ENCODE measurements around the gene PIN1. TPM values are rescaled to one million over a fixed set of nuclear protein-coding genes. Genes with fewer than 3 reads are reported as not detected.
"Not testable (repeated sequence)": the region's sequence is repeated elsewhere in the genome, so short reads cannot be mapped to it uniquely, and the experiment has no call there.

Gene PIN1
- total RNA-seq, 4 donors from 2014 or later: 22.9 to 82.5 (median 43.7) TPM

DNA sequence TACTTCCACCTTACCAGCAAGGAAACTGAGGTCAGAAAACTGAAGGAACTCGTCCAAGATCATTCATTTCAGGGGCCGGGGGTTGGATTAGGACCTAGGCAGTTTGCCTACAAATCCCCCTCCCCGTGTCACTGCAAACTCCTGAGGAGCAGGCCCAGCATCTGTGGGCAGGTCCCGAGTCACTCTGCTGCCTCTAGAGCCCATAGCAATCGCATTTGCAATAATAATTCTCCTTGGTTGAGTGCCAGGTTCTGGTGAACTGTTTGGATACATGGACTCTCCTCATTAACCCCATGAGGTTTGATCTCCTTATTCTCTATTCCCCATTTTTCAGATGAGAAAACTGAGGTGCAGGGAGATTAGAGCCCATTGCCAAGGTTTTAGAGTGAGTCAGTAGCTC, 903 bp downstream of the PIN1 start:
- in situ Hi-C loops (cut with MboI; ENCODE audit: low pct_ligation_motif_present in 1 of 4, low pct_unique_long_range_greater_than_20kb in 1 of 4, low sequenced_read_pairs in 3 of 4) (no loop called here), intact Hi-C loops (cut with DNase I; ENCODE audit: low total_unique reads) (no loop called here)
- Histone ChIP-seq H3K36me3 (peaks cover 0 to 7% (median under 1%) of the 10 kb centered on the region in 4 donors), H3K4me3 (peak overlapping the region; percentile 62 to 99 (median 90)), H3K27ac (peak overlapping the region in 1 of 4 donors; percentile 89), H3K9me3 (no peaks in the 10 kb centered on the region), H3K4me1 (peaks cover 8 to 13% (median 10%) of the 10 kb centered on the region in 4 donors), H3K27me3 (no peaks in the 10 kb centered on the region)
- TF ChIP-seq POLR2AphosphoS5 (IDR thresholded peaks at IDR 0.05): no peak
- no peak for TF ChIP-seq POLR2A (IDR thresholded peaks at IDR 0.05)
- 2% methylated on average over 5 of the region's 5 CpGs; no CpG with 5 or more reads in 1 of the 2 donors for WGBS, 2 donors (ENCODE audit: low coverage in 1 of 2)
- no peak for DNase-seq

DNA sequence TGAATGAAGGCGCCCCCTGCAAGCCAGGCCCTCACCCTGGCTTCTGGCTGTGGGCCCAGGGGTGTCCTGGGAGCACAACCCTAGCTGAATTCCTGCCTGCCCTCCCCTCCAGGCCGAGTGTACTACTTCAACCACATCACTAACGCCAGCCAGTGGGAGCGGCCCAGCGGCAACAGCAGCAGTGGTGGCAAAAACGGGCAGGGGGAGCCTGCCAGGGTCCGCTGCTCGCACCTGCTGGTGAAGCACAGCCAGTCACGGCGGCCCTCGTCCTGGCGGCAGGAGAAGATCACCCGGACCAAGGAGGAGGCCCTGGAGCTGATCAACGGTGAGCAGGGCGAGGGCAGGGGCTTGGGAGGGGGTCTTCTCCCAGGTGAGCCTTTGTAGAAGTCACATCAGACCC, 3.2 kb downstream of the PIN1 start:
- no peak for DNase-seq
- H3K9me3 ChIP-seq: no peaks in the 10 kb centered on the region
- no peak overlapping the region for H3K4me3 ChIP-seq
- TF ChIP-seq POLR2AphosphoS5 (IDR thresholded peaks at IDR 0.05) (no peak), EP300 (IDR thresholded peaks at IDR 0.05; ENCODE audit: low read depth) (no peak), POLR2A (IDR thresholded peaks at IDR 0.05) (no peak)
- TF ChIP-seq, protein P1, sequence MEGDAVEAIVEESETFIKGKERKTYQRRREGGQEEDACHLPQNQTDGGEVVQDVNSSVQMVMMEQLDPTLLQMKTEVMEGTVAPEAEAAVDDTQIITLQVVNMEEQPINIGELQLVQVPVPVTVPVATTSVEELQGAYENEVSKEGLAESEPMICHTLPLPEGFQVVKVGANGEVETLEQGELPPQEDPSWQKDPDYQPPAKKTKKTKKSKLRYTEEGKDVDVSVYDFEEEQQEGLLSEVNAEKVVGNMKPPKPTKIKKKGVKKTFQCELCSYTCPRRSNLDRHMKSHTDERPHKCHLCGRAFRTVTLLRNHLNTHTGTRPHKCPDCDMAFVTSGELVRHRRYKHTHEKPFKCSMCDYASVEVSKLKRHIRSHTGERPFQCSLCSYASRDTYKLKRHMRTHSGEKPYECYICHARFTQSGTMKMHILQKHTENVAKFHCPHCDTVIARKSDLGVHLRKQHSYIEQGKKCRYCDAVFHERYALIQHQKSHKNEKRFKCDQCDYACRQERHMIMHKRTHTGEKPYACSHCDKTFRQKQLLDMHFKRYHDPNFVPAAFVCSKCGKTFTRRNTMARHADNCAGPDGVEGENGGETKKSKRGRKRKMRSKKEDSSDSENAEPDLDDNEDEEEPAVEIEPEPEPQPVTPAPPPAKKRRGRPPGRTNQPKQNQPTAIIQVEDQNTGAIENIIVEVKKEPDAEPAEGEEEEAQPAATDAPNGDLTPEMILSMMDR (IDR thresholded peaks at IDR 0.05): no peak
- peaks cover 8 to 13% (median 10%) of the 10 kb centered on the region in 4 donors for H3K4me1 ChIP-seq
- H3K27ac ChIP-seq: no peak overlapping the region
- intact Hi-C loops (cut with DNase I; ENCODE audit: low total_unique reads): no loop called here
- no peaks in the 10 kb centered on the region for H3K27me3 ChIP-seq
- 97% methylated on average over 15 of the region's 15 CpGs; no CpG with 5 or more reads in 1 of the 2 donors for WGBS, 2 donors (ENCODE audit: low coverage in 1 of 2)
- in situ Hi-C loops (cut with MboI; ENCODE audit: low pct_ligation_motif_present in 1 of 4, low pct_unique_long_range_greater_than_20kb in 1 of 4, low sequenced_read_pairs in 3 of 4): no loop called here
- peaks cover 0 to 22% (median 10%) of the 10 kb centered on the region in 4 donors for H3K36me3 ChIP-seq

DNA sequence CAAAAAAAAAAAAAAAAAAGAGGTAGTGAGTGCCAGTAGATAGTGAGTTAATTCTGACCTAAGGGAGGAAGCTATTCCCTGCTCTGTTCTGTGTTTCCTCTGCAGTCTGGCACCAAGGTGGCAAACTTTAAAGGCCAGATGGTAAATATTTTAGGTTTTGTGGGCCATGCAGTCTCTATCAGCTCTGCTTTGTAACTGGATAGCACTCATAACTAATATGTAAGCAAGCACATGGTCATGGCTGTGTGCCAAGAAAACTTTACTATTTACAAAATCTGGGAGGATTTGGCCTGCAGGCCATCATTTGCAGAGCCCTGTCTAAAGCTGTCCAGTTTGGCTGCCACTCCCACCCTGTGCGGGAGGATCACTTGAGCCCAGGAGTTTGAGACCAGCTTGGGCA, 4.3 kb downstream of the PIN1 start:
- Histone ChIP-seq H3K36me3 (peaks cover 0 to 31% (median 13%) of the 10 kb centered on the region in 4 donors), H3K27ac (no peak overlapping the region), H3K27me3 (no peaks in the 10 kb centered on the region), H3K4me3 (no peak overlapping the region), H3K4me1 (peaks cover 8 to 13% (median 10%) of the 10 kb centered on the region in 4 donors), H3K9me3 (no peaks in the 10 kb centered on the region)
- intact Hi-C loops (cut with DNase I; ENCODE audit: low total_unique reads): no loop called here
- no peak for DNase-seq
- WGBS, 2 donors (ENCODE audit: low coverage in 1 of 2): 69% methylated on average over 1 of the region's 1 CpG; no CpG with 5 or more reads in 1 of the 2 donors
- in situ Hi-C loops (cut with MboI; ENCODE audit: low pct_ligation_motif_present in 1 of 4, low pct_unique_long_range_greater_than_20kb in 1 of 4, low sequenced_read_pairs in 3 of 4): no loop called here
- TF ChIP-seq EP300 (IDR thresholded peaks at IDR 0.05; ENCODE audit: low read depth): no peak
- TF ChIP-seq, protein P1 (IDR thresholded peaks at IDR 0.05): no peak
- TF ChIP-seq POLR2AphosphoS5 (IDR thresholded peaks at IDR 0.05): peak in 1 of 3 donors; percentile 14
- no peak for TF ChIP-seq POLR2A (IDR thresholded peaks at IDR 0.05)

DNA sequence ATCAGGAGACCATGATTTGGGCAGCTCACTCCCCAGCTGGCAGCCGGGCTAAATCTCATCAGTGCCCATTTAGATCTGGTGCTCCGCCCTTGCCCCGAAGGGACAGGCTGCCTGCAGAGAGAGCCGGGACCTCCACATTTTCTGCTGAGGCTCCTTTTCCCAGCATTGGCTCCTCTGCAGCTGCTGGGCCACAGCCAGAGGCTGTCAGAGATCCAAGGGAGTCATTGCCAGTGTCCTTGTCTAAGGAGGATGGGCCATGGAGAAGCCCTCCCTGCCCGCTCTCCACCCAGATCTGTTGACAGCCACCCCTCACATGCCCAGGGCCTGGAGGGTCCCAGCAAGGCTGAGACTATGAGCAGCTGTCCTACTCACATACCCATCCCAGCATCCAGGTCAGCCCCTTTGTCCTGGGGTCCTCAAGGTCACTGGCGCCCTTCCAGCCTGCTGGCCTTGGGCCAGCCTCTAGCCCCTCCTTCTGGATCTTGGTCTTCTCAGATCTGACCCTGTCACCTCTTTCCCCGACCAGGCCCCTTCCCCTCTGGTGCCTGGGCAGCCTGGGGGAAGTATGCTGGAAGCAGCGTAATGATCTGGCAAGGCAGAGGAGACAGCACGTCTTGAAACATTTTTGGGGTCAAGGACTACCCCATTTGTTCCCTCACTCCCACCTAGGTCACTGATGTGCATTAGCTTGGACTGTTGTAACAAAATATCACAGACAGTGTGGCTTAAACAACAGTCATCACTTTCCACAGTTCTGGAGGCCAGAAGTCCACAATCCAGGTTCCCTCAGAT, 7.9 kb downstream of the PIN1 start:
- Histone ChIP-seq H3K9me3 (no peaks in the 10 kb centered on the region), H3K36me3 (peaks cover 0 to 35% (median 13%) of the 10 kb centered on the region in 4 donors), H3K4me1 (peaks cover 0 to 8% (median 0%) of the 10 kb centered on the region in 4 donors), H3K27me3 (no peaks in the 10 kb centered on the region), H3K27ac (no peak overlapping the region), H3K4me3 (no peak overlapping the region)
- TF ChIP-seq POLR2AphosphoS5 (IDR thresholded peaks at IDR 0.05) (no peak), POLR2A (IDR thresholded peaks at IDR 0.05) (no peak), EP300 (IDR thresholded peaks at IDR 0.05; ENCODE audit: low read depth) (no peak)
- TF ChIP-seq, protein P1 (IDR thresholded peaks at IDR 0.05): no peak
- no peak for DNase-seq
- in situ Hi-C loops (cut with MboI; ENCODE audit: low pct_ligation_motif_present in 1 of 4, low pct_unique_long_range_greater_than_20kb in 1 of 4, low sequenced_read_pairs in 3 of 4) (no loop called here), intact Hi-C loops (cut with DNase I; ENCODE audit: low total_unique reads) (no loop called here)
- WGBS, 2 donors (ENCODE audit: low coverage in 1 of 2): 87% methylated on average over 8 of the region's 9 CpGs; no CpG with 5 or more reads in 1 of the 2 donors

DNA sequence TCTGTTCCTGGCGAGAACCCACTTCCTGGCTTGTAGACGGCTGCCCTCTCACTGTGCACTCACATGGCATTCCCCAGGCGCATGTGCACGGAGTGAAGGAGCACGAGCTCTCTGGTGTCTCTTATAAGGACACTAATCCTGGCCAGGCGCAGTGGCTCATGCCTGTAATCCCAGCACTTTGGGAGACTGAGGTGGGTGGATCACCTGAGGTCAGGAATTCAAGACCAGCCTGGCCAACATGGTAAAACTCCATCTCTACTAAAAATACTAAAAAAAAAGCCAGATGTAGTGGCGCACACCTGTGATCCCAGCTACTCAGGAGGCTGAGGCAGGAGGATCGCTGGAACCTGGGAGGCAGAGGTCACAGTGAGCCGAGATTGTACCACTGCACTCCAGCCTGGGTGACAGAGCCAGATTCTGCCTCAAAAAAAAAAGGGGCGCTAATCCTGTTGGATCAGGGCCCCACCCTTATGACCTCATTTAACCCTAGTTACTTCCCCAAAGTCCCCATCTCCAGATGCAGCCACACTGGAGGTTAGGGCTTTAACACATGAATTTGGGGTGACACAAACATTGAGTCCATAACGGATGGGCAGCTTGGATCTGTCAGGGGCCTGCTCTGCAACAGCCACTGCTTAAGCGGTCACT, 8.6 kb downstream of the PIN1 start:
- 95 to 98% methylated on average over 6 to 12 of the region's 12 CpGs for WGBS, 2 donors (ENCODE audit: low coverage in 1 of 2)
- H3K27me3 ChIP-seq; in situ Hi-C loops (cut with MboI; ENCODE audit: low pct_ligation_motif_present in 1 of 4, low pct_unique_long_range_greater_than_20kb in 1 of 4, low sequenced_read_pairs in 3 of 4); intact Hi-C loops (cut with DNase I; ENCODE audit: low total_unique reads); DNase-seq; H3K4me1 ChIP-seq; H3K27ac ChIP-seq; H3K9me3 ChIP-seq; H3K4me3 ChIP-seq: not testable (repeated sequence)
- H3K36me3 ChIP-seq: peaks cover 0 to 35% (median 13%) of the 10 kb centered on the region in 4 donors
